HepG2 (cell line): ENCODE results near the gene PROKR1. TPM values are rescaled to one million over a fixed set of nuclear protein-coding genes. Genes with fewer than 3 reads are reported as not detected.

ENCODE experiments used
- CERS6 ChIP-seq: sonication (generic); formaldehyde crosslinking; IDR thresholded peaks from 2 replicates; pipeline ENCODE4 v1.5.0; 2020; ENCODE audit warnings: missing genetic modification reagents
- ELF3 ChIP-seq: IDR thresholded peaks from 2 replicates; pipeline ENCODE4 v1.6.1; 2016; ENCODE audit warnings: missing genetic modification reagents, missing compliant biosample characterization
- EP300 ChIP-seq, 3 experiments: sonication (generic) in 1 of 3; formaldehyde crosslinking in 1 of 3; IDR thresholded peaks; 2 replicates each; pipeline versions ENCODE4 v1.5.1 to v1.6.1; 2011 to 2020; ENCODE audit warnings: low read depth in 2 of 3, low read length in 2 of 3, borderline replicate concordance in 1 of 3, improper control_type of control experiment in 1 of 3, mild to moderate bottlenecking in 1 of 3, missing genetic modification reagents in 1 of 3, moderate library complexity in 1 of 3
- FOSL2 ChIP-seq: sonication (generic); formaldehyde crosslinking; IDR thresholded peaks from 2 replicates; pipeline ENCODE4 v1.4.0; 2020; ENCODE audit warnings: missing genetic modification reagents
- GATAD2A ChIP-seq: IDR thresholded peaks from 2 replicates; pipeline ENCODE4 v1.6.1; 2016
- HMGXB3 ChIP-seq: sonication (generic); formaldehyde crosslinking; IDR thresholded peaks from 2 replicates; pipeline ENCODE4 v1.4.0; 2020; ENCODE audit warnings: missing genetic modification reagents, borderline replicate concordance
- IKZF4 ChIP-seq: sonication (generic); formaldehyde crosslinking; IDR thresholded peaks from 2 replicates; pipeline ENCODE4 v1.5.1; 2020; ENCODE audit warnings: borderline replicate concordance, mild to moderate bottlenecking, low read depth, missing genetic modification reagents; ENCODE audit errors: not compliant biosample characterization
- KDM4B ChIP-seq: sonication (generic); formaldehyde crosslinking; IDR thresholded peaks from 2 replicates; pipeline ENCODE4 v1.4.0; 2020; ENCODE audit warnings: missing genetic modification reagents
- LCORL ChIP-seq, 2 experiments: fragments of 450-650 bp in 1 of 2; sonication (generic) in 1 of 2; formaldehyde crosslinking in 1 of 2; IDR thresholded peaks; 2 replicates each; pipeline versions ENCODE4 v1.5.0 to v1.6.1; 2017 to 2020; ENCODE audit warnings: antibody characterized with exemption in 1 of 2, missing genetic modification reagents in 1 of 2
- MED1 ChIP-seq: sonication (generic); formaldehyde crosslinking; IDR thresholded peaks from 2 replicates; pipeline ENCODE4 v1.4.0; 2020; ENCODE audit warnings: missing genetic modification reagents
- MIXL1 ChIP-seq: IDR thresholded peaks from 2 replicates; pipeline ENCODE4 v1.6.1; 2016
- NCOA2 ChIP-seq: sonication (generic); formaldehyde crosslinking; IDR thresholded peaks from 2 replicates; pipeline ENCODE4 v1.8.0; 2022; ENCODE audit warnings: inconsistent platforms
- PRMT3 ChIP-seq: sonication (generic); formaldehyde crosslinking; IDR thresholded peaks from 2 replicates; pipeline ENCODE4 v1.8.1; 2022; ENCODE audit warnings: low read depth, mild to moderate bottlenecking, moderate library complexity, missing genetic modification reagents, borderline replicate concordance
- SOX5 ChIP-seq: IDR thresholded peaks from 2 replicates; pipeline ENCODE4 v1.6.1; 2016; ENCODE audit warnings: borderline replicate concordance
- ZC3H4 ChIP-seq: sonication (generic); formaldehyde crosslinking; IDR thresholded peaks from 2 replicates; pipeline ENCODE4 v1.4.0; 2020; ENCODE audit warnings: missing genetic modification reagents, borderline replicate concordance
- ZFP36 ChIP-seq: fragments of 150-350 bp; IDR thresholded peaks from 2 replicates; pipeline ENCODE4 v1.6.1; 2018; ENCODE audit warnings: borderline replicate concordance, low read length, low read depth; ENCODE audit not compliant: partially characterized antibody
- ZMYM3 ChIP-seq: sonication (generic); formaldehyde crosslinking; IDR thresholded peaks from 2 replicates; pipeline ENCODE4 v1.5.1; 2020; ENCODE audit warnings: mild to moderate bottlenecking, missing genetic modification reagents
- ZNF329 ChIP-seq: sonication (generic); formaldehyde crosslinking; IDR thresholded peaks from 2 replicates; pipeline ENCODE4 v1.9.0; 2021; ENCODE audit warnings: low read depth, mild to moderate bottlenecking, missing genetic modification reagents
- ZNF414 ChIP-seq: sonication (generic); formaldehyde crosslinking; IDR thresholded peaks from 2 replicates; pipeline ENCODE4 v1.5.0; 2020; ENCODE audit warnings: missing genetic modification reagents
- ZNF614 ChIP-seq: IDR thresholded peaks from 2 replicates; pipeline ENCODE4 v1.6.1; 2018; ENCODE audit warnings: missing biosample characterization, missing genetic modification reagents, inconsistent platforms, borderline replicate concordance
- polyA plus RNA-seq, 8 experiments: library from polyadenylated mRNA; depleted of rRNA in 3 of 8; stranded (reverse) in 7 of 8; unstranded in 1 of 8; fragments of >200 nt; fragmentation: Illumina TruSeq in 4 of 8; extraction: Trizol in 4 of 8; gene quantifications; 2 replicates each; pipeline versions ENCODE4 v1.2.1 to v1.2.3, GENCODE V29; 2011 to 2016; ENCODE audit warnings: low read depth in 4 of 8, missing spikeins in 1 of 8, mixed read lengths in 1 of 8; ENCODE audit not compliant: insufficient read depth in 1 of 8
- total RNA-seq, 5 experiments: library from RNA; depleted of rRNA; stranded (reverse); fragments of >200 nt; fragmentation: Illumina TruSeq; extraction: Trizol; gene quantifications; 2 replicates each; pipeline ENCODE4 v1.2.3, GENCODE V29; 2016; ENCODE audit warnings: low read depth in 1 of 5
- TF ChIP-seq, protein P1 (sequence below): sonication (generic); formaldehyde crosslinking; IDR thresholded peaks from 2 replicates; pipeline ENCODE4 v1.4.0; 2020; ENCODE audit warnings: missing genetic modification reagents

The PROKR1 gene
- total and polyA plus RNA-seq, 2 of the 13 experiments (the other 11 are each of a cell fraction or from before 2014, with no cell fraction given) = not detected

GRCh38 chr2:68594674-68595492 is 48.5 kb upstream of the PROKR1 start (continued):
- TF ChIP-seq, protein P1, sequence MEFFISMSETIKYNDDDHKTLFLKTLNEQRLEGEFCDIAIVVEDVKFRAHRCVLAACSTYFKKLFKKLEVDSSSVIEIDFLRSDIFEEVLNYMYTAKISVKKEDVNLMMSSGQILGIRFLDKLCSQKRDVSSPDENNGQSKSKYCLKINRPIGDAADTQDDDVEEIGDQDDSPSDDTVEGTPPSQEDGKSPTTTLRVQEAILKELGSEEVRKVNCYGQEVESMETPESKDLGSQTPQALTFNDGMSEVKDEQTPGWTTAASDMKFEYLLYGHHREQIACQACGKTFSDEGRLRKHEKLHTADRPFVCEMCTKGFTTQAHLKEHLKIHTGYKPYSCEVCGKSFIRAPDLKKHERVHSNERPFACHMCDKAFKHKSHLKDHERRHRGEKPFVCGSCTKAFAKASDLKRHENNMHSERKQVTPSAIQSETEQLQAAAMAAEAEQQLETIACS = no peak
- no peak for TF ChIP-seq ZC3H4
- TF ChIP-seq CERS6 (CRISPR knock-in tag) = no peak
- TF ChIP-seq NCOA2 (CRISPR knock-in tag) = no peak
- TF ChIP-seq MIXL1 = peak; percentile 53; the same call in 1 of the 2 replicates
- TF ChIP-seq KDM4B (CRISPR knock-in tag) = no peak
- peak; percentile 37; the same call in 1 of the 2 replicates for TF ChIP-seq GATAD2A (CRISPR knock-in tag)
- TF ChIP-seq SOX5 = peak; percentile 10; the same call in 1 of the 2 replicates
- TF ChIP-seq ZNF329 = no peak
- TF ChIP-seq HMGXB3 (CRISPR knock-in tag) = no peak
- peak; percentile 77 for TF ChIP-seq ELF3 (CRISPR knock-in tag)
- peak; percentile 1; the same call in 1 of the 2 replicates for TF ChIP-seq ZMYM3 (CRISPR knock-in tag)
- TF ChIP-seq ZNF414 (CRISPR knock-in tag) = 0 out of 2 replicates have a peak, but pooled peaks have one; percentile 51
- TF ChIP-seq IKZF4 (CRISPR knock-in tag) = no peak
- TF ChIP-seq EP300 (IDR thresholded peaks at IDR 0.05; ENCODE audit: low read depth in 2 of 2, low read length in 2 of 2) = peak in 1 of 2 experiments; percentile 40; a peak in 1 of 4 replicates
- TF ChIP-seq EP300 (CRISPR knock-in tag; IDR thresholded peaks at IDR 0.05; ENCODE audit: borderline replicate concordance) = no peak
- no peak for TF ChIP-seq ZFP36
- TF ChIP-seq MED1 (CRISPR knock-in tag) = 0 out of 2 replicates have a peak, but pooled peaks have one; percentile 28
- 0 out of 2 replicates have a peak, but pooled peaks have one; percentile 25 for TF ChIP-seq ZNF614 (CRISPR knock-in tag)
- no peak for TF ChIP-seq PRMT3 (CRISPR knock-in tag)
- peak; percentile 31; the same call in 1 of the 2 replicates for TF ChIP-seq FOSL2 (CRISPR knock-in tag)
- peak; percentile 64; the same call in 1 of the 2 replicates for TF ChIP-seq LCORL (IDR thresholded peaks at IDR 0.05)
- TF ChIP-seq LCORL (CRISPR knock-in tag; IDR thresholded peaks at IDR 0.05) = no peak
